Measurements from ENCODE around the gene FOXP4. TPM values are rescaled to one million over a fixed set of nuclear protein-coding genes. Genes with fewer than 3 reads are reported as not detected.

FOXP4 gene
- total and polyA plus RNA-seq, 2 of the 13 experiments (the other 11 are each of a cell fraction or from before 2014, with no cell fraction given), result 11.0 to 12.4 TPM

GRCh38 chr6:41578217-41579087 is 32.3 kb downstream of the FOXP4 start (continued):
- TF ChIP-seq ZBTB40 (IDR thresholded peaks at IDR 0.05) (no peak), ZBTB40 (CRISPR knock-in tag; IDR thresholded peaks at IDR 0.05) (peak; percentile 72; the same call in 1 of the 2 replicates), TEAD3 (CRISPR knock-in tag; optimal IDR thresholded peaks at IDR 0.05; ENCODE audit: borderline replicate concordance) (peak; percentile 73), ZBTB8A (CRISPR knock-in tag; IDR thresholded peaks at IDR 0.05; ENCODE audit: borderline replicate concordance, low read depth) (no peak; the same call in 1 of the 2 replicates), SNAPC4 (CRISPR knock-in tag; IDR thresholded peaks at IDR 0.05) (no peak), NFKB2 (CRISPR knock-in tag; IDR thresholded peaks at IDR 0.05; ENCODE audit: borderline replicate concordance) (no peak), GRHL1 (CRISPR knock-in tag; conservative IDR thresholded peaks at IDR 0.05) (no peak), RFX5 (IDR thresholded peaks at IDR 0.05; ENCODE audit: low read depth, low read length) (no peak), TCF7 (IDR thresholded peaks at IDR 0.05; ENCODE audit: low read depth) (peak; percentile 59), ZNF704 (CRISPR knock-in tag; IDR thresholded peaks at IDR 0.05; ENCODE audit: borderline replicate concordance) (no peak), MEIS2 (CRISPR knock-in tag; IDR thresholded peaks at IDR 0.05) (peak; percentile 96)

Data from HepG2 (cell line).